A673 (cell line): ENCODE data around the gene CARMIL1. TPM values are rescaled to one million over a fixed set of nuclear protein-coding genes. Genes with fewer than 3 reads are reported as not detected.

Experiments
- BruUV-seq: library from RNA; stranded (reverse); fragments of 400-500 nt; replicated peaks from 2 replicates; lab custom pipeline; 2021; lab: Mats Ljungman, UMichigan
- CTCF ChIA-PET: fragments of 300-600 bp; sonication (Branson Sonifier 250); formaldehyde crosslinking; loops from one replicate; lab custom pipeline; 2022; ENCODE audit warnings: antibody characterized with exemption; lab: Charles Lee
- POLR2A ChIA-PET: fragments of 300-600 bp; sonication (Branson Sonifier 250); formaldehyde crosslinking; loops from one replicate; lab custom pipeline; 2022; ENCODE audit warnings: antibody characterized with exemption; ENCODE audit not compliant: low non-redundant PET; lab: Charles Lee
- DNase-seq: peaks from one replicate; pipeline ENCODE4 v3.0.0-alpha.2; 2015; ENCODE audit warnings: low spot score
- H3K27ac ChIP-seq: fragments of 200-600 bp; sonication (generic); 2 replicates; pipeline ENCODE4 v1.5.1; 2016; ENCODE audit warnings: mixed run types, low read depth, mild to moderate bottlenecking, mixed read lengths, antibody characterized with exemption, low read length; ENCODE audit not compliant: poor library complexity, severe bottlenecking
- H3K27me3 ChIP-seq: fragments of 200-600 bp; sonication (generic); replicated peaks from 2 replicates; pipeline ENCODE4 v1.6.1; 2017; ENCODE audit warnings: mixed run types, low read depth, mild to moderate bottlenecking, mixed read lengths, antibody characterized with exemption, low read length; ENCODE audit not compliant: insufficient read depth, poor library complexity
- H3K36me3 ChIP-seq: fragments of 200-600 bp; sonication (generic); 2 replicates; pipeline ENCODE4 v1.6.1; 2016; ENCODE audit warnings: mixed run types, mild to moderate bottlenecking, mixed read lengths, antibody characterized with exemption, low read length; ENCODE audit not compliant: insufficient read depth, poor library complexity, severe bottlenecking
- H3K4me1 ChIP-seq: fragments of 200-600 bp; sonication (generic); 2 replicates; pipeline ENCODE4 v1.6.1; 2017; ENCODE audit warnings: mixed run types, mild to moderate bottlenecking, mixed read lengths, antibody characterized with exemption, low read length; ENCODE audit not compliant: insufficient read depth, poor library complexity, severe bottlenecking
- H3K4me3 ChIP-seq: fragments of 200-600 bp; sonication (generic); 2 replicates; pipeline ENCODE4 v1.5.1; 2016; ENCODE audit warnings: low read depth, mixed run types, mild to moderate bottlenecking, mixed read lengths, low read length; ENCODE audit not compliant: poor library complexity, severe bottlenecking
- H3K9me3 ChIP-seq: fragments of 200-600 bp; sonication (generic); 2 replicates; pipeline ENCODE4 v1.6.1; 2016; ENCODE audit warnings: mixed run types, low read depth, mild to moderate bottlenecking, mixed read lengths, antibody characterized with exemption, low read length; ENCODE audit not compliant: poor library complexity, severe bottlenecking
- CTCF ChIP-seq: fragments of 300-800, 200-600 bp; sonication (generic); conservative IDR thresholded peaks from 2 replicates; pipeline ENCODE4 v1.5.1; 2017; ENCODE audit warnings: low read depth, mild to moderate bottlenecking, antibody characterized with exemption, low read length, moderate library complexity, mixed read lengths
- EZH2 ChIP-seq: fragments of 200-600 bp; sonication (generic); IDR thresholded peaks from 2 replicates; pipeline ENCODE4 v1.6.1; 2017; ENCODE audit warnings: borderline replicate concordance, low read depth, mild to moderate bottlenecking, mixed read lengths, antibody characterized with exemption, low read length; ENCODE audit not compliant: poor library complexity, severe bottlenecking
- intact Hi-C: fragments of 100-400 bp; cut with micrococcal nuclease; formaldehyde crosslinking; loops from one replicate; pipeline ENCODE4 v1.10.0; 2022; ENCODE audit not compliant: unreplicated experiment
- total RNA-seq: library from RNA; stranded (reverse); gene quantifications from 2 replicates; pipeline ENCODE4 v1.2.3, GENCODE V29; 2021

The CARMIL1 gene
- total RNA-seq, 1 experiment from 2014 or later, result 7.2 TPM

DNA sequence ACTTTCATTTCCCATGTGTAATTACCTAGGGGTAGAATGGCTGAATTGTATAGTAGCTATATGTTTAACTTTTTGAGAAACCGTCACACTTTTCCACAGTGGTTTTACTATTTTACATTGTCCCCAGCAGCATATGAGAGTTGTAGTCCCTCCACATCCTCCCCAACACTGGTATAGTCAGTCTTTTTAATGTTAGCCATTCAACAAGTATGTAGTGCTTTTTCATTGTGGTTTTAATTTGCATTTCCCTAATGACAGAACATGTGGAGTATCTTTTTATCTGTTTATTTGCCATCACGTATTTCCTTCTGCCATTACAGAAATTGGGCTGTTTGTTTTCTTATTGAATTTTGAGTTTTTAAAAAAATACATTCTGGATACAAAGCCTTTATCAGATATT, 148.4 kb downstream of the CARMIL1 start:
- ChIA-PET CTCF (no interaction called here), POLR2A (no interaction called here)
- no peaks in the 10 kb centered on the region for H3K27me3 ChIP-seq
- BruUV-seq, result no TSS peak
- intact Hi-C loops, result no loop called here
- H3K4me3 ChIP-seq, result no peak overlapping the region
- H3K4me1 ChIP-seq, result no peaks in the 10 kb centered on the region
- no peaks in the 10 kb centered on the region for H3K9me3 ChIP-seq
- no peak for TF ChIP-seq EZH2
- no peak for TF ChIP-seq CTCF
- H3K27ac ChIP-seq, result no peak overlapping the region
- DNase-seq, result no peak
- no peaks in the 10 kb centered on the region for H3K36me3 ChIP-seq

GRCh38 chr6:25428758-25429317, 149.7 kb downstream of the CARMIL1 start:
- H3K9me3 ChIP-seq, result no peaks in the 10 kb centered on the region
- H3K27ac ChIP-seq, result no peak overlapping the region
- BruUV-seq, result no TSS peak
- POLR2A ChIA-PET, result no interaction called here
- DNase-seq, result no peak
- TF ChIP-seq CTCF (no peak), EZH2 (no peak)
- CTCF ChIA-PET, result no interaction called here
- H3K4me3 ChIP-seq, result no peak overlapping the region
- H3K36me3 ChIP-seq, result no peaks in the 10 kb centered on the region
- H3K4me1 ChIP-seq, result no peaks in the 10 kb centered on the region
- no peaks in the 10 kb centered on the region for H3K27me3 ChIP-seq
- intact Hi-C loops, result no loop called here

- H3K4me1 ChIP-seq, result no peaks in the 10 kb centered on the region
- no peak for DNase-seq
- no TSS peak for BruUV-seq
- no peak for TF ChIP-seq EZH2
- TF ChIP-seq CTCF, result no peak
- no peaks in the 10 kb centered on the region for H3K9me3 ChIP-seq
- no peaks in the 10 kb centered on the region for H3K36me3 ChIP-seq
- CTCF ChIA-PET, result no interaction called here
- POLR2A ChIA-PET, result no interaction called here
- H3K27me3 ChIP-seq, result no peaks in the 10 kb centered on the region
- intact Hi-C loops, result no loop called here
- H3K4me3 ChIP-seq, result no peak overlapping the region
- H3K27ac ChIP-seq, result no peak overlapping the region
Measured at GRCh38 chr6:25431306-25431974, 152.3 kb downstream of the CARMIL1 start.
